ENCODE data around the gene CEACAM1. TPM values are rescaled to one million over a fixed set of nuclear protein-coding genes. Genes with fewer than 3 reads are reported as not detected.
"Not testable (repeated sequence)": the region's sequence is repeated elsewhere in the genome, so short reads cannot be mapped to it uniquely, and the experiment has no call there.

CEACAM1 gene
- total RNA-seq, 1 donor, result not detected

GRCh38 chr19:42469311-42470235 is 58.7 kb downstream of the CEACAM1 start:
- H3K4me3 ChIP-seq (ENCODE audit: low read depth, low read length), result no peak overlapping the region
- TF ChIP-seq CTCF (IDR thresholded peaks at IDR 0.05; ENCODE audit: insufficient read depth, low read length), result no peak
- no peak for DNase-seq (ENCODE audit: low read depth)

GRCh38 chr19:42468273-42468796 is 59.9 kb downstream of the CEACAM1 start:
- H3K4me3 ChIP-seq (ENCODE audit: low read depth, low read length), result no peak overlapping the region
- peak; percentile 66 for DNase-seq (ENCODE audit: low read depth)
- TF ChIP-seq CTCF (IDR thresholded peaks at IDR 0.05; ENCODE audit: insufficient read depth, low read length), result no peak

GRCh38 chr19:42467183-42467760 is 61.0 kb downstream of the CEACAM1 start:
- H3K4me3 ChIP-seq (ENCODE audit: low read depth, low read length), result no peak overlapping the region
- TF ChIP-seq CTCF (IDR thresholded peaks at IDR 0.05; ENCODE audit: insufficient read depth, low read length), result no peak
- peak; percentile 13 for DNase-seq (ENCODE audit: low read depth)

GRCh38 chr19:42466521-42467182 is 61.6 kb downstream of the CEACAM1 start:
- no peak overlapping the region for H3K4me3 ChIP-seq (ENCODE audit: low read depth, low read length)
- TF ChIP-seq CTCF (IDR thresholded peaks at IDR 0.05; ENCODE audit: insufficient read depth, low read length), result no peak
- DNase-seq (ENCODE audit: low read depth), result peak; percentile 39

GRCh38 chr19:42465827-42466280 is 62.4 kb downstream of the CEACAM1 start:
- DNase-seq (ENCODE audit: low read depth), result no peak
- H3K4me3 ChIP-seq (ENCODE audit: low read depth, low read length), result no peak overlapping the region
- no peak for TF ChIP-seq CTCF (IDR thresholded peaks at IDR 0.05; ENCODE audit: insufficient read depth, low read length)

- no peak overlapping the region for H3K4me3 ChIP-seq (ENCODE audit: low read depth, low read length)
- no peak for DNase-seq (ENCODE audit: low read depth)
- no peak for TF ChIP-seq CTCF (IDR thresholded peaks at IDR 0.05; ENCODE audit: insufficient read depth, low read length)
Observed at GRCh38 chr19:42461700-42462324, 66.5 kb downstream of the CEACAM1 start.

GRCh38 chr19:42461231-42461630 is 67.0 kb downstream of the CEACAM1 start:
- not testable (repeated sequence) for DNase-seq (ENCODE audit: low read depth); H3K4me3 ChIP-seq (ENCODE audit: low read depth, low read length)

Data from fibroblast of the aortic adventitia (primary cell).